GM11168 (cell line): Measurements from ENCODE around the gene GBX1.

Experiments used
- in situ Hi-C: fragments of 300-500 bp; cut with MboI; formaldehyde crosslinking; loops from one replicate; pipeline ENCODE4 v1.12.0; 2022; ENCODE audit warnings: low sequenced_read_pairs; ENCODE audit not compliant: unreplicated experiment

Gene GBX1

DNA sequence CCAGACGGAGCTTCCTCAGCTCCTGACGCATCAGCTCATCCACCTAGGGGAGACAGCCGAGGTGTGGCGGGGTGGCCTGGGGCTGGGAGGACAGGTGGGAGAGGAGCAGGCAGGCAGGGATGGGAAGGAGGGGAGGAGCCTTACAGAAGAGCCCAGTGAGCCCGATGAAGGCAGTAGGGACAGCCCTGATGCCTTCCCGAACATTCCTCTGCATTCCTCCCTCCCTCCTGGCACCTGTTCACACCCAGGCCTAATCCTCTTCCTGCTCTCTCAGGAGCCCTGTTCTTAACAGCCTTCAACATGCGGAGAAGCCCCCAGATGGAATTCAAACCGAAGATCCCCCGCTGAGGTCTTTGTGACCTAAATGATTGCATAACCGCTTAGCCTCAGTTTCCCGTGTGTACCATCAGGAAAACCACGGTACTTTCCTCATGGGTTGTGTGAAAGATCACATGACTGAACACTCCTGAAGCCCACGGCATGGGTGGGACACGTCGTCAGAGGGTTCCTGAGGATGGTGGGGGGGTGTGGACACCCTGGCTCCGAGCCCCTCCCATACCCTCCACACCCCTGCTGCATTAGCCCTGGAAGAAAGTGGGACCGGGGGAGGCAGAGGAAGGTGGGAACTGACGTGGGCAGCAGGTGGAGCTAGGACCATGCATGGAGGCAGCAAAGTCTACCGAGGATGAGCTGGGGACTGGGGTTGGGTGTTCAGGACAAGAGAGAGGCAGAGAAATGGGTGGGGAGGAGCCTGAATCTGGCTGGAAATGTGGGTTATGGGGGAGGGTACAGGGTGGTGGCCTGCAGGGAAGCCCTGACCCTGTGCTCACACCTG is 28.3 kb upstream of the GBX1 start:
- in situ Hi-C loops, result no loop called here

- in situ Hi-C loops, result no loop called here
Measured at GRCh38 chr7:151194188-151194587, 26.7 kb upstream of the GBX1 start.

GRCh38 chr7:151193203-151193978 is 25.9 kb upstream of the GBX1 start:
- in situ Hi-C loops, result no loop called here

DNA sequence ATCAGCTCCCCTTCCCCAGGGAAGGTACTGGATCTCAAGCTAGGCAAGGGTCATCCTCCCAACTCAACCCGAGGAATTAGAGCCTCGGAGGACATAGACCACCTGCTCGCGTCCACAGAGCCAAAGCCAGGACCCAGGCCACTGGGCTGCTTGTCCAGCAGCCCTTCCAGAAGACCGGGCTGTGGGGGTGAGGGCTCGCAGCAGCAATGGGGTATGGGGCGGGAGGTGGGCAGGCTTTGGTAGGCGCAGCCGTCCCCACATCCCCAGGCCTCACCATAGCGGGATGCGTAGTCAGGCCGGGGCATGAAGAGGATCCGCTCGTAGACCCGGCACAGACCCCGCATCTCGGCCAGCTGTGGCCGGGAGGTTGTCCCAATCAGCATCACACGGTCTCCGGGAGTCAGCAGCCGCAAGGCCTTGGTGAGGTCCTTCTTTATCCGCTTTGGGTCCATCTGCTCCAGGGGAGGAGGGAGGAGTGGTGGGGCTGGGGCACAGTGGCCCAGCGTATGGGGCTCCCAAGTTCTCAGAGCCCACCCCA is 24.6 kb upstream of the GBX1 start:
- in situ Hi-C loops, result no loop called here

GRCh38 chr7:151191544-151191943 is 24.1 kb upstream of the GBX1 start:
- in situ Hi-C loops, result no loop called here

DNA sequence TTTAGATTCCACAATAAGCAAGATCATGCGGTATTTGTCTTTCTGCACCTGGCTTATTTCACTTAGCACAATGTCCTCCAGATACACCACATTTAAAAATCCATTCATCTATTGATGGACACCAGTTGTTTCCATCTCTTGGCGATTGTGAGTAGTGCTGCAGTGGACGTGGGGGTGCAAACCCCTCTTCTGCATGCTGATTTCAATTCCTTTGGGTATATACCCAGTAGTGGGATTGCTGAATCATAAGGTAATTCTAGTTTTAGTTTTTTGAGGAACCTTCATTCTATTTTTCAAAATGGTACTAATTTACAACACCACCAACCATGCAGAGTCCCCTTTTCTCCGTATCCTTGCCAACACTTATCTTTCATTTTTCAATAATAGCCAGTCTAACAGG is 21.5 kb upstream of the GBX1 start:
- in situ Hi-C loops, result no loop called here

- in situ Hi-C loops, result no loop called here
Measured at GRCh38 chr7:151188252-151188542, 20.7 kb upstream of the GBX1 start.

DNA sequence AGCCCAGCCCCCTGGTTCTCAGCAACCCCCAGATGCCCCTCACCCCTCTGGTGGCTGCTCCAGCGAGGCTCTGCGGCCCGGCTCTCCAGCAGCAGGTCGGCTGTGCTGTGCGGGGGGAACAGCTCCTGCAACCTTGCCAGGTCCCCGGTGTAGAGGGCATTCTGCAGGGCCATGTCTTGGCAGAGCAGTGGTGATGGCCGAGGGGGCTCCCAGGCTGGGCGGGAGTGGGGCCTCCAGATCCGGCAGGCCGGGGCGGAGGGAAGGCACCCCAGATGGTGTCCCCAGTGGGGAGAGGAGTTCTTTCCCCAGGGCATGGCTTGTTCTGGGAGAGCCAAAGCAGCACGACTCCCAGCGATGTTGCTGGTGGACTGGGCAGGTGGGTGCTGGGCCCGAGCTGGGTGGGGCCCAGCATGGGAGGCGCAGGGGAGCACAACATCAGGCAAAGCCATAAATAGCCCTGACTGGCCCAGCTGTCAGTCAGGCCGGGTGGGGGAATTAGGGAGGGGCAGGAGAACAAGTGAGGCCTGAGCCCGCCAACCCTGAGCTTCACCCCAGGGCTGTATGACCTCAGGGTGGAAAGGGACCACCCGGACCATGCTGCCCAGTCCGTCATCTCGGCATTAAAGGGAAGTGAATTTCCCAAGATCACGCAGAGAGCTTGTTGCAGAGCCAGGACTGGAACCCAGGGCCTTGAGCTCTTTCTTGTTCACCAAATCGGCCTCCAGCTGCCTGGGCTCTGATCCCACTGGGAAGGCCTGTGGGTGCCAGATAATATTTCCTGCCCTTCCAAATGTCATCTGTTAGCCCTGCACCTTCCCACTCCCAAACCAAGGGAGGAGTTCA is 20.1 kb upstream of the GBX1 start:
- in situ Hi-C loops, result no loop called here

DNA sequence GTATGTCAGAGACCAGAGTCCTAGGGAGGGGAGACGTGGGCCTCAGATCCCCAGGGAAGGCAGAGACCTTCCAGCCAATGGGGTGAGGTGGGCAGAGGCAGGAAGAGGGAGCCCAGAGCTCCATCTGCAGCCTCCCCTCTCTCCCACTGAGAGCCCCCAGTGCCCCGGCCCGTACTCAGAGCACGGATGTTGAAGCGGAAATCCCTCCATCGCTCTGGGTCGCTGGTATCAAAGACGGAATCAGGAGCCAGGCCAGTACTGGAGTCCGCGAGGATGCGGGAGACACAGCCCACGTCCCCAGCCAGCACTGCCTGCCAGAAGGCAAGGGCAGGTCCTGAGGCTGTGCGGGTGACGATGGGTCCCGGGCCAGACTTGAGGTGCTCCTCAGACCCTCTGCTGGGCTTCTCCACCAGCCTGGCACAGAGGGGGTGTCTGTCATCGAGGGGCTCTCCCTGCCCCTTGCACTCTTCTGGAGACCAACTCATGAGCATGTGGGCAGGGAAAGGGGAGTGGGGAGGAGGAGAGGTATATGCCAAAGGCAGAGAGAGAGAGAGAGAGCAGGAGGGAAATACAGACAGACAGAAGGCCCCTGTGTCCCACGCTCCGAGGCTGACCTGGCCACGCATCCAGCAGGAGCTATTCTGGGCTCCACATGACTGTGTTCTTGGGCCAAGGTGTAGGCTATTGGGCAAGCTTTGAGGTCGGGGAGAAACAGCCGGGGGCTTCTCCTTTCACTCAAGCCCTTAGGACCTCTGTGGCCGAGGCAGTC is 19.3 kb upstream of the GBX1 start, which contains the start of gene ASB10:
Gene ASB10, minus strand, starts transcription at position 611 of the 769 bp plus-strand sequence. Its CDS starts 120 bp downstream, at position 491.
- in situ Hi-C loops, result no loop called here

DNA sequence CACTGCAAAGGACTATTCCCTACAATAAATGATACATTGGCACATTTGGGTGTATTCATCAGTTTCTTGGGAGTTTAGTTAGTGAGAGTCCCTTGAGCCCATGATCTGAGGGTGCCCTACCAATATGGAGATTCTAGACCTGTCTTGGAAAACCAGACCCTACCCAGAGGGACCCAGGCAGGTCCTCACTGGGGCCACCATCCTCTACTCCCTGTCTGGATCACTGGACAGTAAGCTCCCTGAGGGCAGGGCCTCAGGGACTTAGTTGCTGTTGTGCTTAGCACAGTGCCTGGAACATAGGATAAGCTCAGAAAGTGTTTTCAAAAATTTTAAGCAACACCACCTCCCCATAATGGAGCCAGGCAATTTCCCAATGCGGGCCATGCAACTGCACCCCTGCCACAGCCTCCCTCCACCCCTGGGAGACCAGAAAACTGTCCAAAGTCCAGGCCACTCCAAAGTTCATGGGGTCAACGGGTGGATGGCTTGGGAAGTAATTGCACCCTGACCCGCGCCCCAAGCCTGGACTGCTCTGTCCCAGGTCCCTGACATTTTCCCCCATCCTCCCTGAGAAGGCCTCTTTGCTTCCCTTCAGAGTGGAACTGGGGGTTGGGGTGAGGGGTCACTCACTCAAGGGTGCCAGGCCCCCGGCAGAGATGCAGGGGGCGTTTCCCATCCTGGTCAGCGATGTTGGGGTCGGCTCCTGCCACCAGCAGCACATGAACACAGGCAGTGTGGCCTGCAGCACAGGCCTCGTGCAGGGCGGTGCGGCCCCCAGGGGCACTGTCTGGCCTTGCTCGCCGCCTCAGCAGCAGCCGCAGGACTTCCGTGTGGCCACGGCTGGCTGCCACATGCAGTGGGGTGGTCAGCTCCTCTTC is 18.5 kb upstream of the GBX1 start:
- in situ Hi-C loops, result no loop called here

- in situ Hi-C loops, result no loop called here
Measured at GRCh38 chr7:151181011-151181431, 13.5 kb upstream of the GBX1 start.

DNA sequence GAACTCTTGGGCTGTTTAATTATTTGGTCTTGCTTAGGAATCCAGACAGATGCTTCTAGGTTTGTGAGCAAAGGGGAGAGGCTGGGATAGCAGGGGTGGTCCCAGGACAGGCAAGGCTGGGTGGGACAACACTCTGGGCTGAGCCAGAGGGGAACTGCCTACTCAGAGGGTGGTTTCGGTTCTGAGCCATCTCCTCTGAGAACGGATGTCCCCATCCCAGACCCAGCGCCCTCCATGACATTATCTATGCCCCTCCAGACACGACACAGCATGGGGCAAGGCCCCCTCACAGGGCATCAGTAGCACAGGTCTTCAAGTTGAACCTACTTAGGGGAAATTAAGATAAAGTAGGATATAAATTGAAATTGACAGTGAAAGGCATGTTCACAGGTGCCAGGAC is 12.5 kb upstream of the GBX1 start:
- in situ Hi-C loops, result no loop called here

DNA sequence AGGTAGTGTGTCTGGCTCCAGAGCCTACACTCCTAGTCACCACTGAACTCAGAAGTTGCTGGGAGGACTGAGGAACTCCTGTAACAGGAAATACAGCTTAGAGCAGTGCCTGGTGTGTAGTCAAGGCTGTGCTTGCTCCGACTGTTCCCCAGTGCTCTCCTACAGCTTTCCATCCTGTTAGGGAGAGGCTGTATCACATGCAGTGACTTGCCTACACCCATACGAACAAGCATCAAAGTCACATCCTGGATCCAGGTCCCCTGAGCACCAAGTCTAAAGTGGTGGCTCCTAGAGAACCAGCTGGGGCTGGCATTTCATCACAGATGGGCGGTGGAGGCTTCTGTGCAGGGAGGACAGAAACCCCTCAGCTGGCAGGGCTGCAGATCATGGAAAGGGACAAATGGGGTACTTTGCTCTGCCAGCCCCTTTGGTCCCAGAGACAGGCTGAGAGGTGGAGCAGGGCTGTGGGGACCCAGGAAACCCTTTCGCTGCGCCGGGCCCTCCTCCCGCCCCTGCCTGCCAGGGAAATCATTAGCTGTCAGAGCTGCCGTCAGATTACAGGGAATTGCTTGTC is 11.9 kb upstream of the GBX1 start:
- in situ Hi-C loops, result no loop called here

DNA sequence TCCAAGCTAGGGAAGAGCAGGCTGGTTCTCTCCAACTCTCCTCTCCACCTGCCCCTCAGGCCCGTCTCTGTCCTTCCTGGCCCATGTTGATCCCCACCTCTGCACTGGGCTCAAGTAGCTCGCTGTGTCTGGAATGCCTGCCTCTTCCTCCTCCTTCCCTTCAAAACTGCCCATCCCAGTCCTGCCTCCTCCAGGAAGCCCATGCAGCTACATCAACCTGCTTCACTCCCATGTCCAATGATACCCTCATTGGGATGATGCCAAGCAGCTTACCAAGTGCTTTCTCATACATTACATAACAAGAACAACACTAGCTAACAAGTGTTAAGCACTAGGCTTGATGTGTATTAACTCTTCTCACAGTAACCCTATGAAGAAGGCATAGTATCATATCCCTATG is 11.3 kb upstream of the GBX1 start:
- in situ Hi-C loops, result no loop called here

GRCh38 chr7:151178236-151178635 is 10.7 kb upstream of the GBX1 start:
- in situ Hi-C loops, result no loop called here

- in situ Hi-C loops, result no loop called here
Measured at GRCh38 chr7:151177310-151177709, 9.8 kb upstream of the GBX1 start.

DNA sequence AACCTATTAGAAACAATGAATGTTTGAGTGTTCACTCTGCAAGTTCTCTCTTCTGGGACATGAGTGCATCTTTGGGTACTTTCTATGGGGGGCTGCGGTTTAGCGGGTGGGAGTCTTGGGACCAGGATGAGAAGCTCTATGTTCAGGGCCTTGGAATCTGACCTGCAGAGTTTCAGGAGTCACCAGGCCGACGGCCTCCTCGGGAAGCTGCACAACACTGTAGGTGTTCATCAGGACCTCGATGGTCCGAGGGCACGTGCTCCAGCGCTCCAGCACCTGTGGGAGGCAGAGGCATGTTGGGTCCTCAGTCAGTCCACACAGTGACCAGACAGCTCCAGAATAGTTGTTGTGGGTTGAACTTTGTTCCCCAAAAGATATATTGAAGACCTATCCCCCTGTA is 8.9 kb upstream of the GBX1 start:
- in situ Hi-C loops, result no loop called here

DNA sequence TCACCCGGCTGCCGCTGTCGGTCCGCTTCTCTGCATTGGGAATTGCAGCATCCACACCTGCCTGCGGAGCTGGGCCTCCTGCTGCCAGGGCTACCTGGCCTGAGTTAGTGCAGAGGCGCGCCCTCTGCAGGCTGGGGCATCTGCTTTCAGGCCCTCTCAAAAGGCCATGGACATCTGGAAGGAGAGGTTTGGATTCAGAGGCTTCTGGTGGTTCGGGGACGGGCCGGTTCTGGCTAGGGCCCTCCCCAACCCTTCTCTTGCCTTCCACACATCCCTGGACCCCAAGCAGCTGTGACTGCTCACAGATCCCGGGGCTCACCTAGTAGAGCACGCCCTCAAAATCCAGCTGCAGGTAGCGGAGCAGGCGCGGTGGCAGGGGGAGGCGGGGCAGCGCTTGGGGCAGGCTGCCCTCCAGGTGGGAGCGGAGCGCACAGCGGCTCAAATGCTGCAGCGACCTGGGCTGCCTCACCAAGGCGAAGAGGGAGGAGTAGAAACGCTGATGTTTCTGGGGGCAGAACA is 8.4 kb upstream of the GBX1 start:
- in situ Hi-C loops, result no loop called here
